ENCODE data around the gene SMOC2.

Gene SMOC2

GRCh38 chr6:168494726-168495125 lies 53.7 kb downstream of the SMOC2 start:
- no peak for DNase-seq

GRCh38 chr6:168495133-168495532 lies 54.1 kb downstream of the SMOC2 start:
- DNase-seq: no peak

- no peak for DNase-seq
Observed at GRCh38 chr6:168495636-168496035, 54.7 kb downstream of the SMOC2 start.

- no peak for DNase-seq
Observed at GRCh38 chr6:168496139-168496996, 55.4 kb downstream of the SMOC2 start.

- no peak for DNase-seq
Observed at GRCh38 chr6:168496997-168497331, 56.0 kb downstream of the SMOC2 start.

- no peak for DNase-seq
Observed at GRCh38 chr6:168497381-168497780, 56.4 kb downstream of the SMOC2 start.

- no peak for DNase-seq
Observed at GRCh38 chr6:168498161-168498843, 57.3 kb downstream of the SMOC2 start.

GRCh38 chr6:168499045-168499650 lies 58.2 kb downstream of the SMOC2 start:
- DNase-seq: no peak

- no peak for DNase-seq
Observed at GRCh38 chr6:168500519-168500918, 59.5 kb downstream of the SMOC2 start.

GRCh38 chr6:168501561-168501960 lies 60.6 kb downstream of the SMOC2 start:
- no peak for DNase-seq

- DNase-seq: no peak
Observed at GRCh38 chr6:168504366-168504765, 63.4 kb downstream of the SMOC2 start.

- no peak for DNase-seq
Observed at GRCh38 chr6:168506460-168506859, 65.5 kb downstream of the SMOC2 start.

- DNase-seq: no peak
Observed at GRCh38 chr6:168507297-168507696, 66.3 kb downstream of the SMOC2 start.

GRCh38 chr6:168507730-168508129 lies 66.7 kb downstream of the SMOC2 start:
- no peak for DNase-seq

- no peak for DNase-seq
Observed at GRCh38 chr6:168508903-168509302, 67.9 kb downstream of the SMOC2 start.

- no peak for DNase-seq
Observed at GRCh38 chr6:168513766-168514165, 72.8 kb downstream of the SMOC2 start.

- DNase-seq: no peak
Observed at GRCh38 chr6:168514216-168514615, 73.2 kb downstream of the SMOC2 start.

GRCh38 chr6:168515376-168515775 lies 74.4 kb downstream of the SMOC2 start:
- no peak for DNase-seq

- no peak for DNase-seq
Observed at GRCh38 chr6:168516944-168517741, 76.2 kb downstream of the SMOC2 start.

GRCh38 chr6:168517742-168518347 lies 76.9 kb downstream of the SMOC2 start:
- no peak for DNase-seq

GRCh38 chr6:168518348-168518745 lies 77.4 kb downstream of the SMOC2 start:
- no peak for DNase-seq

GRCh38 chr6:168518867-168519266 lies 77.9 kb downstream of the SMOC2 start:
- no peak for DNase-seq

GRCh38 chr6:168520233-168520632 lies 79.2 kb downstream of the SMOC2 start:
- DNase-seq: no peak
